Vagina (tissue), 2 donors: ENCODE data around the gene NANOS3.

Experiments used
- POLR2A ChIP-seq, 2 donors: fragments of 450-650 bp; IDR thresholded peaks; one replicate each; pipeline ENCODE4 v1.6.1; 2017; ENCODE audit warnings: antibody characterized with exemption in 2 of 2, mild to moderate bottlenecking in 2 of 2, moderate library complexity in 2 of 2
- TF ChIP-seq, protein P1 (sequence below), 3 experiments: fragments of 450-650 bp in 2 of 3; fragments of 200-600 bp in 1 of 3; sonication (generic) in 1 of 3; IDR thresholded peaks; one replicate each; pipeline ENCODE4 v1.5.1; 2017 to 2019; ENCODE audit warnings: antibody characterized with exemption in 3 of 3, mild to moderate bottlenecking in 2 of 3, moderate library complexity in 2 of 3

DNA sequence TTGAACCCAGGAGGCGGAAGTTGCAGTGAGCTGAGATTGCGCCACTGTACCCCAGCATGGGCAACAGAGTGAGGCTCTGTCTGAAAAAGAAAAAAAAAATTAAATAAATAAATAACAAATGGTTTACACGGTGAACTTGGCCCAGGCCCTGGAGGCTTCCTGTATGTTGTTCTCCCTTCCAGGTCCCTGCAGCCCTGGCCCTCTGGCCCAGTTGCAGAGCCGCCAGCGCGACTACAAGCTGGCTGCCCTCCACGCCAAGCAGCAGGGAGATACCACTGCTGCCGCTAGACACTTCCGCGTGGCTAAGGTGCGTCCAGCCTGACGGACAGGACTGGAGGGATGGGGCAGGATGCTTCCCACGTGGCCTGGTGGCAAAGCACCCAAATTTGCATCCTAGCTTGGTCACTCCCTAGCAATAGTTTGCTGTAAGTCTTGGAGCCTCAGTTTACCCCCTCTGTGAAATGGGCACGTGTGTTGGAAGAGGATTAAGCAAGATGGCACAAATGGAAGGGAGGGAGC is 41.0 kb downstream of the NANOS3 start:
- TF ChIP-seq, protein P1, sequence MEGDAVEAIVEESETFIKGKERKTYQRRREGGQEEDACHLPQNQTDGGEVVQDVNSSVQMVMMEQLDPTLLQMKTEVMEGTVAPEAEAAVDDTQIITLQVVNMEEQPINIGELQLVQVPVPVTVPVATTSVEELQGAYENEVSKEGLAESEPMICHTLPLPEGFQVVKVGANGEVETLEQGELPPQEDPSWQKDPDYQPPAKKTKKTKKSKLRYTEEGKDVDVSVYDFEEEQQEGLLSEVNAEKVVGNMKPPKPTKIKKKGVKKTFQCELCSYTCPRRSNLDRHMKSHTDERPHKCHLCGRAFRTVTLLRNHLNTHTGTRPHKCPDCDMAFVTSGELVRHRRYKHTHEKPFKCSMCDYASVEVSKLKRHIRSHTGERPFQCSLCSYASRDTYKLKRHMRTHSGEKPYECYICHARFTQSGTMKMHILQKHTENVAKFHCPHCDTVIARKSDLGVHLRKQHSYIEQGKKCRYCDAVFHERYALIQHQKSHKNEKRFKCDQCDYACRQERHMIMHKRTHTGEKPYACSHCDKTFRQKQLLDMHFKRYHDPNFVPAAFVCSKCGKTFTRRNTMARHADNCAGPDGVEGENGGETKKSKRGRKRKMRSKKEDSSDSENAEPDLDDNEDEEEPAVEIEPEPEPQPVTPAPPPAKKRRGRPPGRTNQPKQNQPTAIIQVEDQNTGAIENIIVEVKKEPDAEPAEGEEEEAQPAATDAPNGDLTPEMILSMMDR (IDR thresholded peaks at IDR 0.05): no peak
- TF ChIP-seq POLR2A (IDR thresholded peaks at IDR 0.05): no peak
